NCI-H82 (cell line): ENCODE measurements around the gene IPO8.
"Not testable (repeated sequence)": the region's sequence is repeated elsewhere in the genome, so short reads cannot be mapped to it uniquely, and the experiment has no call there.

Experiments used
- DNase-seq: peaks from one replicate; lab custom pipeline; 2025; lab: John Stamatoyannopoulos, UW

The IPO8 gene

GRCh38 chr12:30687265-30687986, 8.2 kb downstream of the IPO8 start:
- no peak for DNase-seq

GRCh38 chr12:30679241-30679640, 16.4 kb downstream of the IPO8 start:
- DNase-seq = no peak

GRCh38 chr12:30678221-30678620, 17.4 kb downstream of the IPO8 start:
- no peak for DNase-seq

GRCh38 chr12:30661210-30661609, 34.5 kb downstream of the IPO8 start:
- DNase-seq = no peak

- DNase-seq = no peak
Measured at GRCh38 chr12:30652034-30652696, 43.5 kb downstream of the IPO8 start.

- no peak for DNase-seq
Measured at GRCh38 chr12:30646821-30647220, 48.8 kb downstream of the IPO8 start.

- no peak for DNase-seq
Measured at GRCh38 chr12:30643366-30643765, 52.3 kb downstream of the IPO8 start.

- no peak for DNase-seq
Measured at GRCh38 chr12:30640392-30640791, 55.3 kb downstream of the IPO8 start.

GRCh38 chr12:30635385-30635784, 60.3 kb downstream of the IPO8 start:
- no peak for DNase-seq

- DNase-seq = no peak
Measured at GRCh38 chr12:30631740-30632139, 63.9 kb downstream of the IPO8 start.

- DNase-seq = no peak
Measured at GRCh38 chr12:30630979-30631285, 64.7 kb downstream of the IPO8 start.

- no peak for DNase-seq
Measured at GRCh38 chr12:30630076-30630978, 65.3 kb downstream of the IPO8 start.

GRCh38 chr12:30626847-30627246, 68.8 kb downstream of the IPO8 start:
- DNase-seq = no peak

GRCh38 chr12:30624009-30624408, 71.7 kb downstream of the IPO8 start:
- DNase-seq = peak; percentile 47

GRCh38 chr12:30622509-30622908, 73.2 kb downstream of the IPO8 start:
- no peak for DNase-seq

GRCh38 chr12:30621663-30622241, 73.9 kb downstream of the IPO8 start:
- not testable (repeated sequence) for DNase-seq

GRCh38 chr12:30617346-30618016, 78.2 kb downstream of the IPO8 start:
- no peak for DNase-seq

GRCh38 chr12:30614031-30614430, 81.6 kb downstream of the IPO8 start:
- DNase-seq = no peak

- DNase-seq = peak; percentile 9
Measured at GRCh38 chr12:30613119-30613830, 82.4 kb downstream of the IPO8 start.

GRCh38 chr12:30610718-30611117, 85.0 kb downstream of the IPO8 start:
- no peak for DNase-seq

GRCh38 chr12:30609819-30610218, 85.8 kb downstream of the IPO8 start:
- not testable (repeated sequence) for DNase-seq
